ENCODE results near the gene APBB1IP.
"Not testable (repeated sequence)": the region's sequence is repeated elsewhere in the genome, so short reads cannot be mapped to it uniquely, and the experiment has no call there.

APBB1IP gene

GRCh38 chr10:26479766-26480492 lies 41.8 kb downstream of the APBB1IP start:
- no peak for DNase-seq

- no peak for DNase-seq
Measured at GRCh38 chr10:26481315-26481692, 43.2 kb downstream of the APBB1IP start.

- no peak for DNase-seq
Measured at GRCh38 chr10:26481914-26482550, 43.9 kb downstream of the APBB1IP start.

GRCh38 chr10:26483554-26483953 lies 45.4 kb downstream of the APBB1IP start:
- no peak for DNase-seq

GRCh38 chr10:26485150-26485941 lies 47.2 kb downstream of the APBB1IP start:
- no peak for DNase-seq

- no peak for DNase-seq
Measured at GRCh38 chr10:26486304-26486703, 48.2 kb downstream of the APBB1IP start.

- no peak for DNase-seq
Measured at GRCh38 chr10:26486990-26487850, 49.1 kb downstream of the APBB1IP start.

- DNase-seq: no peak
Measured at GRCh38 chr10:26488344-26488743, 50.2 kb downstream of the APBB1IP start.

- no peak for DNase-seq
Measured at GRCh38 chr10:26489081-26489480, 50.9 kb downstream of the APBB1IP start.

GRCh38 chr10:26490367-26490766 lies 52.2 kb downstream of the APBB1IP start:
- not testable (repeated sequence) for DNase-seq

- DNase-seq: no peak
Measured at GRCh38 chr10:26491276-26491675, 53.1 kb downstream of the APBB1IP start.

- no peak for DNase-seq
Measured at GRCh38 chr10:26491934-26492333, 53.8 kb downstream of the APBB1IP start.

- DNase-seq: not testable (repeated sequence)
Measured at GRCh38 chr10:26492725-26493124, 54.6 kb downstream of the APBB1IP start.

GRCh38 chr10:26494018-26494417 lies 55.9 kb downstream of the APBB1IP start:
- no peak for DNase-seq

GRCh38 chr10:26499426-26499825 lies 61.3 kb downstream of the APBB1IP start:
- DNase-seq: no peak

- DNase-seq: no peak
Measured at GRCh38 chr10:26502986-26503385, 64.8 kb downstream of the APBB1IP start.

GRCh38 chr10:26503911-26504310 lies 65.8 kb downstream of the APBB1IP start:
- DNase-seq: no peak

GRCh38 chr10:26504429-26504828 lies 66.3 kb downstream of the APBB1IP start:
- DNase-seq: not testable (repeated sequence)

- no peak for DNase-seq
Measured at GRCh38 chr10:26505491-26505890, 67.3 kb downstream of the APBB1IP start.

GRCh38 chr10:26506736-26507135 lies 68.6 kb downstream of the APBB1IP start:
- DNase-seq: no peak

- DNase-seq: no peak
Measured at GRCh38 chr10:26507441-26507840, 69.3 kb downstream of the APBB1IP start.

- DNase-seq: no peak
Measured at GRCh38 chr10:26508016-26508415, 69.9 kb downstream of the APBB1IP start.

GRCh38 chr10:26509307-26509706 lies 71.2 kb downstream of the APBB1IP start:
- DNase-seq: no peak
